ENCODE data around the gene GPR153.

- TF ChIP-seq CTCF (conservative IDR thresholded peaks at IDR 0.05; ENCODE audit: low read depth, low read length) (no peak), EZH2 (IDR thresholded peaks at IDR 0.05; ENCODE audit: low read length, unreplicated experiment) (no peak), EZH2phosphoT487 (IDR thresholded peaks at IDR 0.05; ENCODE audit: borderline replicate concordance, low read length) (no peak)
Measured at GRCh38 chr1:6260961-6261614, at the start of gene GPR153.
